HepG2 (cell line): ENCODE measurements around the gene MAFB. TPM values are rescaled to one million over a fixed set of nuclear protein-coding genes. Genes with fewer than 3 reads are reported as not detected.
A peak's percentile ranks its signal among the peaks of the same experiment; 100 is the strongest.

Experiments used
- JUN ChIP-seq: sonication (generic); formaldehyde crosslinking; IDR thresholded peaks from 2 replicates; pipeline ENCODE4 v1.4.0; 2020; ENCODE audit warnings: mild to moderate bottlenecking, missing genetic modification reagents
- KLF15 ChIP-seq: sonication (generic); formaldehyde crosslinking; IDR thresholded peaks from 2 replicates; pipeline ENCODE4 v1.8.1; 2023; ENCODE audit warnings: borderline replicate concordance, mild to moderate bottlenecking, inconsistent platforms, missing genetic modification reagents, mixed read lengths
- MED13 ChIP-seq: sonication (generic); formaldehyde crosslinking; IDR thresholded peaks from 2 replicates; pipeline ENCODE4 v1.5.0; 2020; ENCODE audit warnings: missing genetic modification reagents
- PAX8 ChIP-seq: sonication (generic); formaldehyde crosslinking; IDR thresholded peaks from 2 replicates; pipeline ENCODE4 v1.8.0; 2022; ENCODE audit warnings: mild to moderate bottlenecking, missing genetic modification reagents, borderline replicate concordance
- RBFOX2 ChIP-seq: fragments of 200-400 bp; formaldehyde crosslinking; IDR thresholded peaks from 2 replicates; pipeline ENCODE4 v1.6.1; 2017; ENCODE audit warnings: low read depth, mild to moderate bottlenecking, low read length
- SMAD3 ChIP-seq: sonication (generic); formaldehyde crosslinking; IDR thresholded peaks from 2 replicates; pipeline ENCODE4 v1.4.0; 2020; ENCODE audit warnings: missing genetic modification reagents
- ZBTB7A ChIP-seq: sonication (generic); formaldehyde crosslinking; IDR thresholded peaks from 2 replicates; pipeline ENCODE4 v1.8.0; 2022; ENCODE audit warnings: mild to moderate bottlenecking, missing genetic modification reagents
- ZNF264 ChIP-seq: sonication (generic); formaldehyde crosslinking; IDR thresholded peaks from 2 replicates; pipeline ENCODE4 v1.4.0; 2020; ENCODE audit warnings: missing genetic modification reagents
- ZNF33A ChIP-seq: sonication (generic); formaldehyde crosslinking; IDR thresholded peaks from 2 replicates; pipeline ENCODE4 v1.5.1; 2020; ENCODE audit warnings: missing genetic modification reagents, mild to moderate bottlenecking, moderate library complexity, borderline replicate concordance
- ZNF572 ChIP-seq: sonication (generic); formaldehyde crosslinking; IDR thresholded peaks from 2 replicates; pipeline ENCODE4 v1.5.1; 2020; ENCODE audit warnings: mild to moderate bottlenecking, missing genetic modification reagents
- polyA plus RNA-seq, 8 experiments: library from polyadenylated mRNA; depleted of rRNA in 3 of 8; stranded (reverse) in 7 of 8; unstranded in 1 of 8; fragments of >200 nt; fragmentation: Illumina TruSeq in 4 of 8; extraction: Trizol in 4 of 8; gene quantifications; 2 replicates each; pipeline versions ENCODE4 v1.2.1 to v1.2.3, GENCODE V29; 2011 to 2016; ENCODE audit warnings: low read depth in 4 of 8, missing spikeins in 1 of 8, mixed read lengths in 1 of 8; ENCODE audit not compliant: insufficient read depth in 1 of 8
- total RNA-seq, 5 experiments: library from RNA; depleted of rRNA; stranded (reverse); fragments of >200 nt; fragmentation: Illumina TruSeq; extraction: Trizol; gene quantifications; 2 replicates each; pipeline ENCODE4 v1.2.3, GENCODE V29; 2016; ENCODE audit warnings: low read depth in 1 of 5
- TF ChIP-seq, protein P1 (sequence below): IDR thresholded peaks from 2 replicates; pipeline ENCODE4 v1.6.1; 2016; ENCODE audit warnings: low read depth, missing genetic modification reagents, missing compliant biosample characterization
- TF ChIP-seq, protein P2 (sequence below): sonication (generic); formaldehyde crosslinking; IDR thresholded peaks from 2 replicates; pipeline ENCODE4 v1.4.0; 2020; ENCODE audit warnings: missing genetic modification reagents
- TF ChIP-seq, protein P3 (sequence below): sonication (generic); formaldehyde crosslinking; IDR thresholded peaks from 2 replicates; pipeline ENCODE4 v1.8.1; 2023; ENCODE audit warnings: mild to moderate bottlenecking, missing genetic modification reagents
- TF ChIP-seq, protein P4 (sequence below): fragments of 450-650 bp; IDR thresholded peaks from 2 replicates; pipeline ENCODE4 v1.6.1; 2016
- TF ChIP-seq, protein P5 (sequence below): sonication (generic); formaldehyde crosslinking; IDR thresholded peaks from 2 replicates; pipeline ENCODE4 v1.8.0; 2022; ENCODE audit warnings: mild to moderate bottlenecking, missing genetic modification reagents

Gene MAFB
- total and polyA plus RNA-seq, 2 of the 13 experiments (the other 11 are each of a cell fraction or from before 2014, with no cell fraction given) = 0.08 to 0.11 TPM

DNA sequence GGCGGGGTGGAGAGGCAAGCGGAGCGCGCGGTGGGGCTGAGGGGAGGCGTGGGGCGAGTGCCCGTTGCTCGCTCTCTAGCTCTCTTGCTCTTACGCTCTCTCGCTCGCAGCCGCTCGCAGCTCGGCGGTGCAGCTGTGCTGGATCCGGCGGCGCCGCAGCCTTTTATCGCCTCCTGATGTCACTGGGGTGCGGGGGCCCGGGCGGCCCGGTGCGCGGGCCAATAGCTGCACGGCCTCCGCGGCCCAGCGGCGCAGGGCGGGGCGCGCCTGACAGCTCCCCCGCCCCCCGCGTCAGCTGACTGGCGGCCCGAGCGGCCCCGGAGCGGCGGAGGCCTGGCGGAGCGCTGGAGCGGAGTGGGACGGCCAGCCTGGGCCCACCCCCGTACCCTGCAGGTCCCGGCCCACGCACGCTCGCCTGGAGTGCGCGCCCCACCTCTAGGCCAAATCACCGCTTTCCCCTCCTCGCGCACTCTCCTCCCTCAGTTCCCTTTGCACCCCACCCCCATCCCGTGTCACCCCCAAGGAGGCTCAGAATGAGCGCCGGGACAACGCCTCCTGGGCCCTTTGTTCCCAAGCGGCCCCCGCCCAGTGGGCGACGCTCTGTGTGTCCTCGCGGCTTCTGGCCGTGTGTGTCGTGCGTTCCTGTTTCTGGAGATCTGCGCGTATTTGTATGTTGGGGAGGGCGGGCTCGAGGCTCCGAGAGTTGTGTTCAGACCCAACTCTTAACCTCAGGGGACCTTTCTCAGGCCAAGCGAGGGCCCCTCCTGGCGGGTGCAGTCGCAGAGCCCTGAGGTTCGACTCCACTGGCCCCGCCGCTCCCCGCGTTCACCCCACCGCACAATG is at the start of gene MAFB (continued):
- TF ChIP-seq, protein P1, sequence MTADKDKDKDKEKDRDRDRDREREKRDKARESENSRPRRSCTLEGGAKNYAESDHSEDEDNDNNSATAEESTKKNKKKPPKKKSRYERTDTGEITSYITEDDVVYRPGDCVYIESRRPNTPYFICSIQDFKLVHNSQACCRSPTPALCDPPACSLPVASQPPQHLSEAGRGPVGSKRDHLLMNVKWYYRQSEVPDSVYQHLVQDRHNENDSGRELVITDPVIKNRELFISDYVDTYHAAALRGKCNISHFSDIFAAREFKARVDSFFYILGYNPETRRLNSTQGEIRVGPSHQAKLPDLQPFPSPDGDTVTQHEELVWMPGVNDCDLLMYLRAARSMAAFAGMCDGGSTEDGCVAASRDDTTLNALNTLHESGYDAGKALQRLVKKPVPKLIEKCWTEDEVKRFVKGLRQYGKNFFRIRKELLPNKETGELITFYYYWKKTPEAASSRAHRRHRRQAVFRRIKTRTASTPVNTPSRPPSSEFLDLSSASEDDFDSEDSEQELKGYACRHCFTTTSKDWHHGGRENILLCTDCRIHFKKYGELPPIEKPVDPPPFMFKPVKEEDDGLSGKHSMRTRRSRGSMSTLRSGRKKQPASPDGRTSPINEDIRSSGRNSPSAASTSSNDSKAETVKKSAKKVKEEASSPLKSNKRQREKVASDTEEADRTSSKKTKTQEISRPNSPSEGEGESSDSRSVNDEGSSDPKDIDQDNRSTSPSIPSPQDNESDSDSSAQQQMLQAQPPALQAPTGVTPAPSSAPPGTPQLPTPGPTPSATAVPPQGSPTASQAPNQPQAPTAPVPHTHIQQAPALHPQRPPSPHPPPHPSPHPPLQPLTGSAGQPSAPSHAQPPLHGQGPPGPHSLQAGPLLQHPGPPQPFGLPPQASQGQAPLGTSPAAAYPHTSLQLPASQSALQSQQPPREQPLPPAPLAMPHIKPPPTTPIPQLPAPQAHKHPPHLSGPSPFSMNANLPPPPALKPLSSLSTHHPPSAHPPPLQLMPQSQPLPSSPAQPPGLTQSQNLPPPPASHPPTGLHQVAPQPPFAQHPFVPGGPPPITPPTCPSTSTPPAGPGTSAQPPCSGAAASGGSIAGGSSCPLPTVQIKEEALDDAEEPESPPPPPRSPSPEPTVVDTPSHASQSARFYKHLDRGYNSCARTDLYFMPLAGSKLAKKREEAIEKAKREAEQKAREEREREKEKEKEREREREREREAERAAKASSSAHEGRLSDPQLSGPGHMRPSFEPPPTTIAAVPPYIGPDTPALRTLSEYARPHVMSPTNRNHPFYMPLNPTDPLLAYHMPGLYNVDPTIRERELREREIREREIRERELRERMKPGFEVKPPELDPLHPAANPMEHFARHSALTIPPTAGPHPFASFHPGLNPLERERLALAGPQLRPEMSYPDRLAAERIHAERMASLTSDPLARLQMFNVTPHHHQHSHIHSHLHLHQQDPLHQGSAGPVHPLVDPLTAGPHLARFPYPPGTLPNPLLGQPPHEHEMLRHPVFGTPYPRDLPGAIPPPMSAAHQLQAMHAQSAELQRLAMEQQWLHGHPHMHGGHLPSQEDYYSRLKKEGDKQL (CRISPR knock-in tag) = no peak
- TF ChIP-seq ZBTB7A (CRISPR knock-in tag) (no peak), KLF15 (CRISPR knock-in tag) (0 out of 2 replicates have a peak, but pooled peaks have one; percentile 18), ZNF33A (no peak), RBFOX2 (peak; percentile 81), SMAD3 (no peak), PAX8 (CRISPR knock-in tag) (peak; percentile 56; the same call in 1 of the 2 replicates), ZNF572 (CRISPR knock-in tag) (0 out of 2 replicates have a peak, but pooled peaks have one; percentile 8), JUN (CRISPR knock-in tag) (no peak), ZNF264 (CRISPR knock-in tag) (no peak), MED13 (CRISPR knock-in tag) (no peak; the same call in 1 of the 2 replicates)
- TF ChIP-seq, protein P2, sequence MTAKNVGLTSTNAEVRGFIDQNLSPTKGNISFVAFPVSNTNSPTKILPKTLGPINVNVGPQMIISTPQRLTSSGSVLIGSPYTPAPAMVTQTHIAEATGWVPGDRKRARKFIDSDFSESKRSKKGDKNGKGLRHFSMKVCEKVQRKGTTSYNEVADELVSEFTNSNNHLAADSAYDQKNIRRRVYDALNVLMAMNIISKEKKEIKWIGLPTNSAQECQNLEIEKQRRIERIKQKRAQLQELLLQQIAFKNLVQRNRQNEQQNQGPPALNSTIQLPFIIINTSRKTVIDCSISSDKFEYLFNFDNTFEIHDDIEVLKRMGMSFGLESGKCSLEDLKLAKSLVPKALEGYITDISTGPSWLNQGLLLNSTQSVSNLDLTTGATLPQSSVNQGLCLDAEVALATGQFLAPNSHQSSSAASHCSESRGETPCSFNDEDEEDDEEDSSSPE = no peak; the same call in 1 of the 2 replicates
- TF ChIP-seq, protein P3, sequence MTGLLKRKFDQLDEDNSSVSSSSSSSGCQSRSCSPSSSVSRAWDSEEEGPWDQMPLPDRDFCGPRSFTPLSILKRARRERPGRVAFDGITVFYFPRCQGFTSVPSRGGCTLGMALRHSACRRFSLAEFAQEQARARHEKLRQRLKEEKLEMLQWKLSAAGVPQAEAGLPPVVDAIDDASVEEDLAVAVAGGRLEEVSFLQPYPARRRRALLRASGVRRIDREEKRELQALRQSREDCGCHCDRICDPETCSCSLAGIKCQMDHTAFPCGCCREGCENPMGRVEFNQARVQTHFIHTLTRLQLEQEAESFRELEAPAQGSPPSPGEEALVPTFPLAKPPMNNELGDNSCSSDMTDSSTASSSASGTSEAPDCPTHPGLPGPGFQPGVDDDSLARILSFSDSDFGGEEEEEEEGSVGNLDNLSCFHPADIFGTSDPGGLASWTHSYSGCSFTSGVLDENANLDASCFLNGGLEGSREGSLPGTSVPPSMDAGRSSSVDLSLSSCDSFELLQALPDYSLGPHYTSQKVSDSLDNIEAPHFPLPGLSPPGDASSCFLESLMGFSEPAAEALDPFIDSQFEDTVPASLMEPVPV (CRISPR knock-in tag) = no peak
- TF ChIP-seq, protein P4, sequence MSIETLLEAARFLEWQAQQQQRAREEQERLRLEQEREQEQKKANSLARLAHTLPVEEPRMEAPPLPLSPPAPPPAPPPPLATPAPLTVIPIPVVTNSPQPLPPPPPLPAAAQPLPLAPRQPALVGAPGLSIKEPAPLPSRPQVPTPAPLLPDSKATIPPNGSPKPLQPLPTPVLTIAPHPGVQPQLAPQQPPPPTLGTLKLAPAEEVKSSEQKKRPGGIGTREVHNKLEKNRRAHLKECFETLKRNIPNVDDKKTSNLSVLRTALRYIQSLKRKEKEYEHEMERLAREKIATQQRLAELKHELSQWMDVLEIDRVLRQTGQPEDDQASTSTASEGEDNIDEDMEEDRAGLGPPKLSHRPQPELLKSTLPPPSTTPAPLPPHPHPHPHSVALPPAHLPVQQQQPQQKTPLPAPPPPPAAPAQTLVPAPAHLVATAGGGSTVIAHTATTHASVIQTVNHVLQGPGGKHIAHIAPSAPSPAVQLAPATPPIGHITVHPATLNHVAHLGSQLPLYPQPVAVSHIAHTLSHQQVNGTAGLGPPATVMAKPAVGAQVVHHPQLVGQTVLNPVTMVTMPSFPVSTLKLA = no peak
- TF ChIP-seq, protein P5, sequence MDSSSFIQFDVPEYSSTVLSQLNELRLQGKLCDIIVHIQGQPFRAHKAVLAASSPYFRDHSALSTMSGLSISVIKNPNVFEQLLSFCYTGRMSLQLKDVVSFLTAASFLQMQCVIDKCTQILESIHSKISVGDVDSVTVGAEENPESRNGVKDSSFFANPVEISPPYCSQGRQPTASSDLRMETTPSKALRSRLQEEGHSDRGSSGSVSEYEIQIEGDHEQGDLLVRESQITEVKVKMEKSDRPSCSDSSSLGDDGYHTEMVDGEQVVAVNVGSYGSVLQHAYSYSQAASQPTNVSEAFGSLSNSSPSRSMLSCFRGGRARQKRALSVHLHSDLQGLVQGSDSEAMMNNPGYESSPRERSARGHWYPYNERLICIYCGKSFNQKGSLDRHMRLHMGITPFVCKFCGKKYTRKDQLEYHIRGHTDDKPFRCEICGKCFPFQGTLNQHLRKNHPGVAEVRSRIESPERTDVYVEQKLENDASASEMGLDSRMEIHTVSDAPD (CRISPR knock-in tag) = no peak
